ENCODE measurements around the gene DRC7. TPM values are rescaled to one million over a fixed set of nuclear protein-coding genes. Genes with fewer than 3 reads are reported as not detected.

DRC7 gene
- total RNA-seq, 1 donor from 2014 or later, result not detected

DNA sequence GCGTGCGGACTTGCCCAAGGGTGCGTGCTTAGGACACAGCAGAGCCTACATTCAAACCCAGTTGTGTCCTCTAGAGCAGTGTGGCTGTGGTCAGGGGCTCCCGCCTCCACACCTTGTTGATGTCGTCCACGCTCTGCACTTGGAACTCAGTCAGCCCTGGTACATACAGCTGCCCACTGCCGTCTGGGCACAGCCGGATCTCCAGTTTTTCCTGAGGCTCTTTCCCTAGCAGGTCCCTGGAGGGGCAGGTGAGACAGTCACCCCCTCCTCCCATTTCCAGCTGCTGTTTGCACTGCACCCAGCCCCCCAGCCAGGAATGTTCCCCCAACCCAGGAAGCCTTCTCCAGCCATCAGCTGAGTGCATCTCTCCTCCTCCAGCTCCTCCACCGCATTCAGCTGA is 66.7 kb downstream of the DRC7 start:
- no peak for FAIRE-seq
- peaks cover 23% of the 10 kb centered on the region for H3K36me3 ChIP-seq (ENCODE audit: control insufficient read depth, insufficient read depth, low read length)
- no peak overlapping the region for H3K4me3 ChIP-seq (ENCODE audit: low read depth, low read length)
- TF ChIP-seq, protein P1, sequence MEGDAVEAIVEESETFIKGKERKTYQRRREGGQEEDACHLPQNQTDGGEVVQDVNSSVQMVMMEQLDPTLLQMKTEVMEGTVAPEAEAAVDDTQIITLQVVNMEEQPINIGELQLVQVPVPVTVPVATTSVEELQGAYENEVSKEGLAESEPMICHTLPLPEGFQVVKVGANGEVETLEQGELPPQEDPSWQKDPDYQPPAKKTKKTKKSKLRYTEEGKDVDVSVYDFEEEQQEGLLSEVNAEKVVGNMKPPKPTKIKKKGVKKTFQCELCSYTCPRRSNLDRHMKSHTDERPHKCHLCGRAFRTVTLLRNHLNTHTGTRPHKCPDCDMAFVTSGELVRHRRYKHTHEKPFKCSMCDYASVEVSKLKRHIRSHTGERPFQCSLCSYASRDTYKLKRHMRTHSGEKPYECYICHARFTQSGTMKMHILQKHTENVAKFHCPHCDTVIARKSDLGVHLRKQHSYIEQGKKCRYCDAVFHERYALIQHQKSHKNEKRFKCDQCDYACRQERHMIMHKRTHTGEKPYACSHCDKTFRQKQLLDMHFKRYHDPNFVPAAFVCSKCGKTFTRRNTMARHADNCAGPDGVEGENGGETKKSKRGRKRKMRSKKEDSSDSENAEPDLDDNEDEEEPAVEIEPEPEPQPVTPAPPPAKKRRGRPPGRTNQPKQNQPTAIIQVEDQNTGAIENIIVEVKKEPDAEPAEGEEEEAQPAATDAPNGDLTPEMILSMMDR (IDR thresholded peaks at IDR 0.05; ENCODE audit: insufficient read depth, low read length, severe bottlenecking), result no peak
- no peaks in the 10 kb centered on the region for H3K27me3 ChIP-seq (ENCODE audit: control insufficient read depth, insufficient read depth, low read length)
- no peak for DNase-seq (ENCODE audit: low read depth)

DNA sequence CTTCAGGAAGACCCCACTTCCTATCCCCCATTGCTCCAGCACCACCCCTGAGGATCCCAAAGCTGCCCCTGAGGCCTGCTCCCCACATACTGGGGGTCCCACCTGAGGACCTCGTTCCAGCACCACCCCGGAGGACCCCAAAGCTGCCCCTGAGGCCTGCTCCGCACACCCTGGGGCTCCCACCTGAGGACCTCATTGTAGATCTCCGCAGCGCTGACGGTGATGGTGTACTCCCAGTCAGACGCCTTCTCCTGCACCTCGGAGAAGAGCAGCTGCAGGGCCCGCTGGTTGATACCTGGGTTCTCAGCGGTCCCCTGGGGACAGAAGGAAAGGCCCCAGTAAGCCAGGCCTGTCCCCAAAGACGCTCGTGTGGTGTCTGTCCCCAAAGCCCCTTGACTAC is 67.4 kb downstream of the DRC7 start:
- Histone ChIP-seq H3K36me3 (ENCODE audit: control insufficient read depth, insufficient read depth, low read length) (peaks cover 27% of the 10 kb centered on the region), H3K4me3 (ENCODE audit: low read depth, low read length) (no peak overlapping the region), H3K27me3 (ENCODE audit: control insufficient read depth, insufficient read depth, low read length) (no peaks in the 10 kb centered on the region)
- no peak for DNase-seq (ENCODE audit: low read depth)
- TF ChIP-seq, protein P1 (IDR thresholded peaks at IDR 0.05; ENCODE audit: insufficient read depth, low read length, severe bottlenecking), result no peak
- no peak for FAIRE-seq

DNA sequence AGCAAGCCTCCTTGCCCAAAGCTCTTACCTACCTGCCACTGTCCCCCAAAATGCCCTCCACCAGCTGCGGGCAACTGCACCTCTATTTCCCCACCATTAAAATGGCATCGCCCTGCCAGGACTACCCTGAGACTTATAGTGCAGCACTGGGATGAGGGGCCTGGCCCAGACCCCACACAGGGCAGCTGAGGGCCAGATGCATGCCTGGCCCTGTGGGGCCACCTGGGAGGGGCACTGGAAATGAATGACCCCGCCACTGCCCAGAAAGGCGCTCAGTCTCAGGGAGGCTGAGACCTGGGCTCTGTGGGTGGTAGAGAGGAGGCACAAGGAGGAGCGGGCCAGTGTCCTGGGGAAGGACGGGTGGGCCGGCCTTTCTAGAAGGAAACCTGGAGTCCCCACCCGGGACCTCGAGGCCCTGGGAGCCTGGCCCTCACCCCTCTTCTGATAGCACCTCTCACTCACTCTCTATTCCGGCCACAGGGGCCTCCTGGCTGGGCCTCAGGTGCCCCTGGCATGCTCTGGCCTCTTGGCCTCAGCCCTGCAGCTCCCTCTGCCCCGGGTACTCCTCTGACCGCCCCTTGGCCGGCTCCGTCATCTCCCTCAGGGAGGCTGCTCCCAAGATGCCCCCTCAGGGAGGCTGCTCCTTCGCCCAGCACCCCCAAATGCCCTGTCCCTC is 67.9 kb downstream of the DRC7 start:
- no peak for DNase-seq (ENCODE audit: low read depth)
- no peak for FAIRE-seq
- Histone ChIP-seq H3K4me3 (ENCODE audit: low read depth, low read length) (no peak overlapping the region), H3K36me3 (ENCODE audit: control insufficient read depth, insufficient read depth, low read length) (peaks cover 27% of the 10 kb centered on the region), H3K27me3 (ENCODE audit: control insufficient read depth, insufficient read depth, low read length) (no peaks in the 10 kb centered on the region)
- TF ChIP-seq, protein P1 (IDR thresholded peaks at IDR 0.05; ENCODE audit: insufficient read depth, low read length, severe bottlenecking), result no peak

DNA sequence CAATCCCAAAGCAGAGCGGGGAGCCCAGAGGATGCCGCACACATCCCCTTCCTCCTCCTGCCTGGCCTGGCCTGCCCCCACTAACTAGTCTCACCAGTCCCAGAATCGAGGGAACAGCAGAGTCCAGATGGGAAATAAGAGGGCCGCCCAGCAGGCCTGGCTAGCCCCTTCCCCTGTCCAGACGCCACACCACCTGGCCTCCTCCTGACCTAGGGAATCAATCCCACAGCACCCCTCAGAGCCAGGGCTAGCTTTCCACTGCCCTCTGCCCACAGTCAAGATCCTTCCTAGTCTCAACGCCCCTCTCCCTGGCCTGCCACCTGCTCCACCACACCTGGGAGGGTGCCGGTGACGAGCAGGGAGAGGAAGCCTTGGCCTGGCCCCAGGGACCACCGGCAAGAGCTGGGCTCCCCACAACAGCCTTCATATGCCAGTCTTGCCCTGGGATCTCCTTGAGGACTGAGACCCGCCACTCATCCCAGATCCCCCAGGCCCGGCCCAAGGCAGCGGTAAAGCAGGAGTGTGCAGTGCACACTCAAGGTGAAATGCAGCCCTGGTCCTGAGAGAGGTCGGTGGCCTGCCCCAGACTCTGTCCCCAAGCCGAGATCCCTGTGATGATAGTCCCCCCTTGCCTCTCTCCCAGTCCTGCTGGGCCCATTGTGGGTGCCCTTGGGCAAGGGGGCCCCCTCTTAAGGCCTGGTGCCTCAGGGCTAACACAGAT is 68.8 kb downstream of the DRC7 start:
- H3K27me3 ChIP-seq (ENCODE audit: control insufficient read depth, insufficient read depth, low read length), result no peaks in the 10 kb centered on the region
- FAIRE-seq (no peak), DNase-seq (ENCODE audit: low read depth) (no peak)
- H3K36me3 ChIP-seq (ENCODE audit: control insufficient read depth, insufficient read depth, low read length), result peaks cover 24% of the 10 kb centered on the region
- TF ChIP-seq, protein P1 (IDR thresholded peaks at IDR 0.05; ENCODE audit: insufficient read depth, low read length, severe bottlenecking), result no peak
- H3K4me3 ChIP-seq (ENCODE audit: low read depth, low read length), result no peak overlapping the region

DNA sequence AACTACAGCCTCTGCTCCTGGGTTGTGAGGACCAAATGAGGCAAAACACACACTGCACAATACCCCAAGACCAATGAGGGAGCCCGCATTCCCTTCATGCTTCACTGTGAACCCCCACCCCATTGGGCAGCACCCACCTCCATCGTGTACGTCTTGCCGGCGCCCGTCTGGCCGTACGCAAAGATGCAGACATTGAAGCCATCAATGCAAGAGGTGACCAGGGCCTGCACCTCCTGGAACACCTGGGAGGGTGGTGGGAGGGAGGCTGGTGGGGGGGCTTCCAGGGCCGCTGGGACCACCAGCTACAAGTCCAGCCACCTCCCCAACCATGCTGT is 69.4 kb downstream of the DRC7 start:
- H3K36me3 ChIP-seq (ENCODE audit: control insufficient read depth, insufficient read depth, low read length), result peaks cover 22% of the 10 kb centered on the region

More for the DNA sequence above, 69.4 kb downstream of the DRC7 start:
- Histone ChIP-seq H3K4me3 (ENCODE audit: low read depth, low read length) (no peak overlapping the region), H3K27me3 (ENCODE audit: control insufficient read depth, insufficient read depth, low read length) (no peaks in the 10 kb centered on the region)
- no peak for FAIRE-seq
- DNase-seq (ENCODE audit: low read depth), result no peak
- TF ChIP-seq, protein P1 (IDR thresholded peaks at IDR 0.05; ENCODE audit: insufficient read depth, low read length, severe bottlenecking), result no peak

Data from bronchial epithelial cell (primary cell).